ENCODE results near the gene OTOGL. TPM values are rescaled to one million over a fixed set of nuclear protein-coding genes. Genes with fewer than 3 reads are reported as not detected.

OTOGL gene
- total and polyA plus RNA-seq, 10 donors = 0.09 to 0.88 (median 0.23) TPM; not detected in 1

- H3K36me3 ChIP-seq = no peaks in the 10 kb centered on the region
- intact Hi-C loops (cut with DNase I; ENCODE audit: low total_unique reads) = no loop called here
- no peak for DNase-seq
- peaks cover 0 to 9% (median 0%) of the 10 kb centered on the region in 8 donors for H3K9me3 ChIP-seq
- H3K4me3 ChIP-seq = no peak overlapping the region
- WGBS, 5 donors = 59 to 75% (median 69%) methylated on average over 5 of the region's 5 CpGs
- TF ChIP-seq POLR2AphosphoS5 (IDR thresholded peaks at IDR 0.05) (no peak), POLR2A (IDR thresholded peaks at IDR 0.05) (no peak), CTCF (IDR thresholded peaks at IDR 0.05 in 8 of 11, conservative IDR thresholded peaks at IDR 0.05 in 3 of 11) (no peak)
- no peak overlapping the region for H3K27ac ChIP-seq
- no peaks in the 10 kb centered on the region for H3K27me3 ChIP-seq (replicated peaks in 1 of 7)
- no peaks in the 10 kb centered on the region for H3K4me1 ChIP-seq
Observed at GRCh38 chr12:80291108-80291754, 191.9 kb downstream of the OTOGL start.

GRCh38 chr12:80293347-80293746 lies 194.0 kb downstream of the OTOGL start:
- H3K4me1 ChIP-seq = no peaks in the 10 kb centered on the region
- intact Hi-C loops (cut with DNase I; ENCODE audit: low total_unique reads) = no loop called here
- no peak for DNase-seq
- no peaks in the 10 kb centered on the region for H3K36me3 ChIP-seq
- no peaks in the 10 kb centered on the region for H3K27me3 ChIP-seq (replicated peaks in 1 of 7)
- H3K9me3 ChIP-seq = peaks cover 0 to 9% (median 0%) of the 10 kb centered on the region in 8 donors
- no peak overlapping the region for H3K4me3 ChIP-seq
- TF ChIP-seq POLR2AphosphoS5 (IDR thresholded peaks at IDR 0.05) = no peak
- no peak for TF ChIP-seq POLR2A (IDR thresholded peaks at IDR 0.05)
- TF ChIP-seq CTCF (IDR thresholded peaks at IDR 0.05 in 8 of 11, conservative IDR thresholded peaks at IDR 0.05 in 3 of 11) = no peak
- H3K27ac ChIP-seq = no peak overlapping the region
- 49 to 80% (median 61%) methylated on average over 1 of the region's 1 CpG for WGBS, 5 donors

- Histone ChIP-seq H3K9me3 (peaks cover 0 to 9% (median 0%) of the 10 kb centered on the region in 8 donors), H3K27me3 (replicated peaks in 1 of 7) (no peaks in the 10 kb centered on the region), H3K4me3 (no peak overlapping the region), H3K4me1 (no peaks in the 10 kb centered on the region), H3K36me3 (no peaks in the 10 kb centered on the region), H3K27ac (no peak overlapping the region)
- TF ChIP-seq CTCF (IDR thresholded peaks at IDR 0.05 in 8 of 11, conservative IDR thresholded peaks at IDR 0.05 in 3 of 11) = no peak
- TF ChIP-seq POLR2A (IDR thresholded peaks at IDR 0.05) = no peak
- TF ChIP-seq POLR2AphosphoS5 (IDR thresholded peaks at IDR 0.05) = no peak
- no peak for DNase-seq
- WGBS, 5 donors = 37 to 59% (median 41%) methylated on average over 1 of the region's 1 CpG
- intact Hi-C loops (cut with DNase I; ENCODE audit: low total_unique reads) = no loop called here
Observed at GRCh38 chr12:80293759-80294158, 194.4 kb downstream of the OTOGL start.

DNA sequence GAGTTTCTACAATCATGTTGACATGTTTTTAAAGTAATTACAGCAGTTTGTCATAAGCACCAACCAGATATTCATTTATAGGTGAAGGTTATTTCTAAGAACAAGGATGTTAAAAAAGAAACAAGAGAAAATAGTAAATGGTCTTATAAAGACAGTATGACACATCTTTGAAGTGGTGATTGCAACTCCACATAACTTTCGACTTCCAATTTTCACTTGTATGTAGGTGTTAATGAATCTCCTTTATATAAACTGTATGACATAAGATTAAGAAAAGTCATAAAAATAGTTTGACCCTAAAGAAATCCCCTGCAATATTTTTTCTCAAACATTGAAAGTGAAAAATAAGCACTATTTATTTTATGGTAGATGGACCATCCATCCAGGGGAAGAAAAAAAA lies 199.9 kb downstream of the OTOGL start:
- WGBS, 5 donors = 66 to 88% (median 78%) methylated on average over 1 of the region's 1 CpG
- Histone ChIP-seq H3K36me3 (no peaks in the 10 kb centered on the region), H3K27ac (no peak overlapping the region), H3K9me3 (no peaks in the 10 kb centered on the region), H3K4me1 (no peaks in the 10 kb centered on the region), H3K27me3 (replicated peaks in 1 of 7) (no peaks in the 10 kb centered on the region), H3K4me3 (no peak overlapping the region)
- DNase-seq = no peak
- intact Hi-C loops (cut with DNase I; ENCODE audit: low total_unique reads) = no loop called here
- no peak for TF ChIP-seq POLR2AphosphoS5 (IDR thresholded peaks at IDR 0.05)
